HepG2 (cell line): ENCODE results near the gene ACAN.

ENCODE experiments used
- EP300 ChIP-seq, 3 experiments: sonication (generic) in 1 of 3; formaldehyde crosslinking in 1 of 3; IDR thresholded peaks; 2 replicates each; pipeline versions ENCODE4 v1.5.1 to v1.6.1; 2011 to 2020; ENCODE audit warnings: low read depth in 2 of 3, low read length in 2 of 3, borderline replicate concordance in 1 of 3, improper control_type of control experiment in 1 of 3, mild to moderate bottlenecking in 1 of 3, missing genetic modification reagents in 1 of 3, moderate library complexity in 1 of 3
- NFE2L1 ChIP-seq: sonication (generic); formaldehyde crosslinking; IDR thresholded peaks from 2 replicates; pipeline ENCODE4 v1.4.0; 2020; ENCODE audit warnings: missing genetic modification reagents, mild to moderate bottlenecking, borderline replicate concordance
- POLR2AphosphoS2 ChIP-seq: IDR thresholded peaks from 2 replicates; pipeline ENCODE4 v1.6.1; 2011; ENCODE audit warnings: low read depth, low read length, improper control_type of control experiment
- TF ChIP-seq, protein P1 (sequence below): sonication (generic); IDR thresholded peaks from 2 replicates; pipeline ENCODE4 v1.6.1; 2016; ENCODE audit warnings: low read depth, borderline replicate concordance
- TF ChIP-seq, protein P2 (sequence below): sonication (generic); formaldehyde crosslinking; IDR thresholded peaks from 2 replicates; pipeline ENCODE4 v1.8.1; 2022; ENCODE audit warnings: low read depth, mild to moderate bottlenecking, missing genetic modification reagents
- TF ChIP-seq, protein P3 (sequence below): sonication (generic); formaldehyde crosslinking; IDR thresholded peaks from 2 replicates; pipeline ENCODE4 v1.5.0; 2020; ENCODE audit warnings: mild to moderate bottlenecking, missing genetic modification reagents, moderate library complexity

DNA sequence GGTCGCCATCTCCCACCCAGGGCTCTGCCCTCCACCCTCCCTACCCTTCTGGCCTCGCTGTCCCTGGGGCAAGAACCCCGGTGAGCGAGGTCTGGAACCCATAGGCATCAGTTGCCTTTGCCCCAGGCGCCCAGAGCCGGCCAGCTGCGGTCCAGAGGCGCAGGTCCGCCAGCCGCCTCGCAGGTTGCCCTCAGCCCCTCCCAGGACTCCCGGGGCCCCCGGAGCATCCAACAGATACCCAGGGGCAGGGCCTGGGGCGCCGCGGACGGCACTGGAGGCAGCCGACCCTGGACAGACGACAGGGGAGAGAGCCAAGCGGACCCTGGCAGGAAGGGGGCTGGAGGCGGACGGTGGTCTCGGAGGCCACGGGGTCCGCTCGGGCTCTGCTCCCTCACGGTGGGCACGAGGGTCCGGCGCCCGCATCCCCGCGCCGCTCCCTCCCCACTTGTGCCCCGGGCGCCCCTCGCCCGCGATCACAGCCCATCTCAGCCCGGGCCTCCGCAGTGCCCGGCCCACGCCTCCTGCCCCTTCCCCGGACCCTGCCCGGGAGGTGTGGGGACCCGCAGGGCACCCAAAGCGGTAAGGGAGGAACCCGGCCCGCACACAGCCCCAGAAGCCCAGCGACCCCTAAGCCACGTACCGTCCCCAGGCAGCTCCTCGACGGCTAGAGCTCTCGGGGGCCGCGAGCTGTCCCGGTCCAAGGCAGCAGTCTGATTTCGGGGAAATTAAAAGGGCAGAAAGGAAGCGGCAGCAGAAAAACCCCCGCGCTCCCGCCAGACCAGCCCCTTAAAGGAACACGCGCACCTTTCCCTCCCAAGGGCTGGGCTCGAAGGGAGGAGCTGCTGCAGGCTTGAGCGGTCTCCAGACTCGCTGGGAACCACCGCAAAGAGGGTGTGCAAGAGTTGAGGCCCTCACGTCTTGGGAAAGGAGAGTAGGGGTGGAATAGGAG lies 91.9 kb downstream of the ACAN start, which contains the start of gene HAPLN3:
- TF ChIP-seq EP300 (IDR thresholded peaks at IDR 0.05; ENCODE audit: low read depth in 2 of 2, low read length in 2 of 2): no peak
- TF ChIP-seq EP300 (CRISPR knock-in tag; IDR thresholded peaks at IDR 0.05; ENCODE audit: borderline replicate concordance): no peak
- TF ChIP-seq, protein P1, sequence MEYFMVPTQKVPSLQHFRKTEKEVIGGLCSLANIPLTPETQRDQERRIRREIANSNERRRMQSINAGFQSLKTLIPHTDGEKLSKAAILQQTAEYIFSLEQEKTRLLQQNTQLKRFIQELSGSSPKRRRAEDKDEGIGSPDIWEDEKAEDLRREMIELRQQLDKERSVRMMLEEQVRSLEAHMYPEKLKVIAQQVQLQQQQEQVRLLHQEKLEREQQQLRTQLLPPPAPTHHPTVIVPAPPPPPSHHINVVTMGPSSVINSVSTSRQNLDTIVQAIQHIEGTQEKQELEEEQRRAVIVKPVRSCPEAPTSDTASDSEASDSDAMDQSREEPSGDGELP: no peak
- TF ChIP-seq, protein P2, sequence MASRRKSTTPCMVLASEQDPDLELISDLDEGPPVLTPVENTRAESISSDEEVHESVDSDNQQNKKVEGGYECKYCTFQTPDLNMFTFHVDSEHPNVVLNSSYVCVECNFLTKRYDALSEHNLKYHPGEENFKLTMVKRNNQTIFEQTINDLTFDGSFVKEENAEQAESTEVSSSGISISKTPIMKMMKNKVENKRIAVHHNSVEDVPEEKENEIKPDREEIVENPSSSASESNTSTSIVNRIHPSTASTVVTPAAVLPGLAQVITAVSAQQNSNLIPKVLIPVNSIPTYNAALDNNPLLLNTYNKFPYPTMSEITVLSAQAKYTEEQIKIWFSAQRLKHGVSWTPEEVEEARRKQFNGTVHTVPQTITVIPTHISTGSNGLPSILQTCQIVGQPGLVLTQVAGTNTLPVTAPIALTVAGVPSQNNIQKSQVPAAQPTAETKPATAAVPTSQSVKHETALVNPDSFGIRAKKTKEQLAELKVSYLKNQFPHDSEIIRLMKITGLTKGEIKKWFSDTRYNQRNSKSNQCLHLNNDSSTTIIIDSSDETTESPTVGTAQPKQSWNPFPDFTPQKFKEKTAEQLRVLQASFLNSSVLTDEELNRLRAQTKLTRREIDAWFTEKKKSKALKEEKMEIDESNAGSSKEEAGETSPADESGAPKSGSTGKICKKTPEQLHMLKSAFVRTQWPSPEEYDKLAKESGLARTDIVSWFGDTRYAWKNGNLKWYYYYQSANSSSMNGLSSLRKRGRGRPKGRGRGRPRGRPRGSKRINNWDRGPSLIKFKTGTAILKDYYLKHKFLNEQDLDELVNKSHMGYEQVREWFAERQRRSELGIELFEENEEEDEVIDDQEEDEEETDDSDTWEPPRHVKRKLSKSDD (CRISPR knock-in tag): no peak
- TF ChIP-seq, protein P3, sequence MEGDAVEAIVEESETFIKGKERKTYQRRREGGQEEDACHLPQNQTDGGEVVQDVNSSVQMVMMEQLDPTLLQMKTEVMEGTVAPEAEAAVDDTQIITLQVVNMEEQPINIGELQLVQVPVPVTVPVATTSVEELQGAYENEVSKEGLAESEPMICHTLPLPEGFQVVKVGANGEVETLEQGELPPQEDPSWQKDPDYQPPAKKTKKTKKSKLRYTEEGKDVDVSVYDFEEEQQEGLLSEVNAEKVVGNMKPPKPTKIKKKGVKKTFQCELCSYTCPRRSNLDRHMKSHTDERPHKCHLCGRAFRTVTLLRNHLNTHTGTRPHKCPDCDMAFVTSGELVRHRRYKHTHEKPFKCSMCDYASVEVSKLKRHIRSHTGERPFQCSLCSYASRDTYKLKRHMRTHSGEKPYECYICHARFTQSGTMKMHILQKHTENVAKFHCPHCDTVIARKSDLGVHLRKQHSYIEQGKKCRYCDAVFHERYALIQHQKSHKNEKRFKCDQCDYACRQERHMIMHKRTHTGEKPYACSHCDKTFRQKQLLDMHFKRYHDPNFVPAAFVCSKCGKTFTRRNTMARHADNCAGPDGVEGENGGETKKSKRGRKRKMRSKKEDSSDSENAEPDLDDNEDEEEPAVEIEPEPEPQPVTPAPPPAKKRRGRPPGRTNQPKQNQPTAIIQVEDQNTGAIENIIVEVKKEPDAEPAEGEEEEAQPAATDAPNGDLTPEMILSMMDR (CRISPR knock-in tag): no peak
- no peak for TF ChIP-seq NFE2L1
- no peak for TF ChIP-seq POLR2AphosphoS2
